ENCODE data around the gene CLRN3. TPM values are rescaled to one million over a fixed set of nuclear protein-coding genes. Genes with fewer than 3 reads are reported as not detected.

CLRN3 gene
- polyA plus RNA-seq, 2 of the 4 experiments (the other 2 are of a cell fraction), result 0.08 TPM; not detected in 1

GRCh38 chr10:127922675-127923366 lies 30.1 kb upstream of the CLRN3 start:
- no peak for FAIRE-seq
- Histone ChIP-seq H3K9me3 (no peaks in the 10 kb centered on the region), H3K4me2 (peak overlapping the region; percentile 46), H3K4me1 (peaks cover 22% of the 10 kb centered on the region), H3K4me3 (no peak overlapping the region), H3K27ac (peak overlapping the region; percentile 65 to 82)
- peak; percentile 58 to 60 for DNase-seq (ENCODE audit: low read depth in 1 of 2, low spot score in 1 of 2)
- ChIA-PET POLR2A (no interaction called here), CTCF (interaction anchor here (0.7 to 5.3 kb wide), 4 partner anchors 15 to 249 kb away, joined by 3 to 33 read pairs (median 4); partner anchors contain the start of gene PTPRE)
- WGBS (ENCODE audit: missing lambda C conversion rate), result 56% methylated on average over 10 of the region's 12 CpGs
- peak; percentile 89 to 92 for ATAC-seq
- TF ChIP-seq MAX (IDR thresholded peaks at IDR 0.05), result 0 out of 2 replicates have a peak, but pooled peaks have one; percentile 19
- TF ChIP-seq PHF8 (IDR thresholded peaks at IDR 0.05; ENCODE audit: borderline replicate concordance, low read depth), result no peak
- no peak for TF ChIP-seq USF2 (IDR thresholded peaks at IDR 0.05)
- no peak for TF ChIP-seq TFCP2L1 (CRISPR knock-in tag; IDR thresholded peaks at IDR 0.05)
- no peak for TF ChIP-seq GATA3 (IDR thresholded peaks at IDR 0.05; ENCODE audit: borderline replicate concordance)
- TF ChIP-seq CTCF (IDR thresholded peaks at IDR 0.05), result no peak
- TF ChIP-seq RCOR1 (IDR thresholded peaks at IDR 0.05; ENCODE audit: low read depth, low read length), result no peak
- no peak for TF ChIP-seq KDM1A (IDR thresholded peaks at IDR 0.05; ENCODE audit: low read depth)
- TF ChIP-seq RAD21 (conservative IDR thresholded peaks at IDR 0.05 in 1 of 2, IDR thresholded peaks at IDR 0.05 in 1 of 2), result no peak
- no peak for TF ChIP-seq BCL3 (IDR thresholded peaks at IDR 0.05)
- TF ChIP-seq RARB (CRISPR knock-in tag; IDR thresholded peaks at IDR 0.05), result no peak
- TF ChIP-seq EP300 (IDR thresholded peaks at IDR 0.05), result 0 out of 5 replicates have a peak, but pooled peaks of 1 of the 2 experiments have one; percentile 18
- peak; percentile 23; the same call in 1 of the 2 replicates for TF ChIP-seq FOSL2 (IDR thresholded peaks at IDR 0.05)
- TF ChIP-seq FOSL2 (CRISPR knock-in tag; IDR thresholded peaks at IDR 0.05), result peak; percentile 39; the same call in 1 of the 2 replicates
- no peak for TF ChIP-seq POLR2AphosphoS2 (conservative IDR thresholded peaks at IDR 0.05; ENCODE audit: low read length)
- no peak for TF ChIP-seq BHLHE40 (IDR thresholded peaks at IDR 0.05; ENCODE audit: low read depth, low read length)
- TF ChIP-seq MAZ (IDR thresholded peaks at IDR 0.05; ENCODE audit: borderline replicate concordance, low read depth, low read length), result no peak
- TF ChIP-seq FOXS1 (CRISPR knock-in tag; IDR thresholded peaks at IDR 0.05), result no peak
- no peak for TF ChIP-seq ZNF302 (CRISPR knock-in tag; IDR thresholded peaks at IDR 0.05)
- peak; percentile 45 to 68; a peak in 3 of 4 replicates for TF ChIP-seq CEBPB (IDR thresholded peaks at IDR 0.05)
- TF ChIP-seq REST (IDR thresholded peaks at IDR 0.05), result no peak
- no peak for TF ChIP-seq NFE2L2 (conservative IDR thresholded peaks at IDR 0.05; ENCODE audit: low read length)
- no peak for TF ChIP-seq RFX5 (IDR thresholded peaks at IDR 0.05)
- no peak for TF ChIP-seq SREBF2 (IDR thresholded peaks at IDR 0.05)
- TF ChIP-seq POLR2A (IDR thresholded peaks at IDR 0.05; ENCODE audit: low read length), result no peak
- TF ChIP-seq ELK1 (IDR thresholded peaks at IDR 0.05; ENCODE audit: low read depth, low read length), result no peak
- TF ChIP-seq CBX8 (IDR thresholded peaks at IDR 0.05), result no peak
- TF ChIP-seq JUNB (IDR thresholded peaks at IDR 0.05), result 0 out of 2 replicates have a peak, but pooled peaks have one; percentile 19
- no peak for TF ChIP-seq ZC3H11A (IDR thresholded peaks at IDR 0.05)
- no peak for TF ChIP-seq ZFP36 (IDR thresholded peaks at IDR 0.05; ENCODE audit: borderline replicate concordance, partially characterized antibody)
- TF ChIP-seq NPAS2 (CRISPR knock-in tag; IDR thresholded peaks at IDR 0.05; ENCODE audit: borderline replicate concordance), result no peak
- TF ChIP-seq CBX2 (IDR thresholded peaks at IDR 0.05; ENCODE audit: borderline replicate concordance, low read depth), result no peak
- TF ChIP-seq JUN (IDR thresholded peaks at IDR 0.05), result no peak
- no peak for TF ChIP-seq CHD2 (IDR thresholded peaks at IDR 0.05; ENCODE audit: low read length, partially characterized antibody)

All from A549 (cell line).